ENCODE measurements around the gene TMEM243. TPM values are rescaled to one million over a fixed set of nuclear protein-coding genes. Genes with fewer than 3 reads are reported as not detected.

Gene TMEM243
- total RNA-seq (2016; rRNA removed; fragmentation: Illumina TruSeq; extraction: Trizol) (25.1 and 31.2 TPM in 2 replicates), polyA plus RNA-seq (2011; rRNA removed) (16.8 and 25.1 TPM in 2 replicates), polyA minus RNA-seq (2011; rRNA and poly(A)+ RNA removed; ENCODE audit: low replicate concordance) (12.0 and 41.0 TPM in 2 replicates), Bru-seq, nascent RNA (percentile 79 among the genes with signal in this experiment), BruChase-seq, experiment 1, labeled RNA remaining after a 6-hour chase (percentile 59 among the genes with signal in this experiment), BruChase-seq, experiment 2, labeled RNA remaining after a 2-hour chase (percentile 71 among the genes with signal in this experiment)
- 27.6 and 31.4 TPM in 2 replicates for total RNA-seq (2016; cell fraction: cytosol; rRNA removed; fragmentation: Illumina TruSeq; extraction: Trizol; ENCODE audit: low read depth)
- total RNA-seq (2016; cell fraction: insoluble cytoplasmic fraction; rRNA removed; fragmentation: Illumina TruSeq; extraction: Trizol), result 23.7 and 29.6 TPM in 2 replicates
- 48.4 and 50.6 TPM in 2 replicates for total RNA-seq (2016; cell fraction: membrane; rRNA removed; fragmentation: Illumina TruSeq; extraction: Trizol)
- 34.7 and 36.7 TPM in 2 replicates for total RNA-seq (2016; cell fraction: nucleus; rRNA removed; fragmentation: Illumina TruSeq; extraction: Trizol)
- 13.5 and 14.8 TPM in 2 replicates for polyA plus RNA-seq (2011; cell fraction: cytosol; rRNA removed)
- polyA plus RNA-seq (2011; cell fraction: nucleus; rRNA removed), result 18.5 and 23.0 TPM in 2 replicates
- polyA plus RNA-seq (2012), result 16.1 and 18.1 TPM in 2 replicates
- polyA plus RNA-seq (2016; cell fraction: cytosol; fragmentation: Illumina TruSeq; extraction: Trizol; ENCODE audit: low read depth), result 30.0 and 41.0 TPM in 2 replicates
- polyA plus RNA-seq (2016; cell fraction: insoluble cytoplasmic fraction; fragmentation: Illumina TruSeq; extraction: Trizol; ENCODE audit: low read depth), result 29.9 and 30.3 TPM in 2 replicates
- 49.3 and 51.1 TPM in 2 replicates for polyA plus RNA-seq (2016; cell fraction: membrane; fragmentation: Illumina TruSeq; extraction: Trizol; ENCODE audit: low read depth)
- polyA plus RNA-seq (2016; cell fraction: nucleus; fragmentation: Illumina TruSeq; extraction: Trizol; ENCODE audit: insufficient read depth, low read depth), result 42.4 and 44.5 TPM in 2 replicates
- 3.5 and 7.8 TPM in 2 replicates for polyA minus RNA-seq (2011; cell fraction: cytosol; rRNA and poly(A)+ RNA removed)
- polyA minus RNA-seq (2011; cell fraction: nucleus; rRNA and poly(A)+ RNA removed), result 28.8 and 38.5 TPM in 2 replicates
- long read RNA-seq, experiment 1, transcript TMEM243-201 (4 exons, 1,063 nt), result minor isoform, 6 of 45 reads
- long read RNA-seq, experiment 1, transcript TMEM243-203 (5 exons, 1,273 nt), result major isoform, 29 of 45 reads
- long read RNA-seq, experiment 1, partial matches to known transcripts, result 0 of 45 reads
- long read RNA-seq, experiment 1, other reads (novel, unspliced or antisense), result 10 of 45 reads
- long read RNA-seq, experiment 2, transcript TMEM243-203 (5 exons, 1,273 nt), result major isoform, 18 of 37 reads
- long read RNA-seq, experiment 2, transcript TMEM243-201 (4 exons, 1,063 nt), result minor isoform, 6 of 37 reads
- long read RNA-seq, experiment 2, partial matches to known transcripts, result 2 of 37 reads
- long read RNA-seq, experiment 2, other reads (novel, unspliced or antisense), result 11 of 37 reads

DNA sequence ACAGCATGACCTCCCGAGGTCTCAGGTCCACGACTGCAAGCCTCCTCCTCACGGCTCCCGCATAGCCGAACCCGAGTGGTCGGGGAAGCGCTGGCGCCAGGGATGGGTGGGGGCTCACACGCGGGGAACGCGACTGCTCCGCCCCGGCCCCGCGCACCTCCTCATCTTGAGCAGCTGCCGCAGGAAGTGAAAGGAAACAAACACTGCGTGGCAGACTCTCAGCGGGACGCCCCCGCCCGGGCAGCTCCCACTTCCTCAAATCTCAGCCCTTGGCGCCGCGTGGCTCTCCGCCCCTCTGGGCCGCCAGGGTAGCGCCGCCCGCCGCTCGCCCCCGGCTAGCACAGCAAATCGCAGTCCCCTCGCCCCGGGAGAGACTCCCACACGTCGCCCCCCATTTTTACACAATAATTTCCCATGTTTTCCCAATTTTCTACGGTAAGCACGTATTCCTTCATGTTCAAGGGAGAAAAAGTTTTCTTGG is at the start of gene TMEM243:
TMEM243 (minus strand) TSS at position 188 of the 481 bp plus-strand sequence. CDS start 229 bp downstream, outside the sequence.
- Histone ChIP-seq H4K20me1 (ENCODE audit: insufficient read depth, low read length) (no peaks in the 10 kb centered on the region; the same call in 1 of the 2 replicates), H2AFZ (ENCODE audit: low read length) (no peak within 1 kb of the TSS), H3K4me2 (ENCODE audit: low read depth, low read length) (peak within 1 kb of the TSS; percentile 90), H3K4me1 (ENCODE audit: insufficient read depth, low read length) (peaks cover 41% of the 10 kb centered on the region), H3K4me3 (replicated peaks in 1 of 3; ENCODE audit: insufficient read depth in 1 of 3, low read depth in 2 of 3, low read length in 3 of 3) (peak within 1 kb of the TSS; percentile 82 to 95 (median 89)), H3K9ac (ENCODE audit: insufficient read depth, low read depth, low read length) (peak within 1 kb of the TSS; percentile 79), H3K27ac (ENCODE audit: extremely low read length, insufficient read depth, low read length) (peak within 1 kb of the TSS; percentile 55), H3K79me2 (ENCODE audit: insufficient read depth, low read length) (peaks cover 7% of the 10 kb centered on the region), H3K27me3 (ENCODE audit: control insufficient read depth in 1 of 2, insufficient read depth in 2 of 2, low read length in 2 of 2) (peaks cover 0 to 11% of the 10 kb centered on the region in 2 experiments; a peak in 2 of 5 replicates), H3K36me3 (replicated peaks in 1 of 2; ENCODE audit: control insufficient read depth in 1 of 2, insufficient read depth in 2 of 2, low read length in 2 of 2) (no peaks in the 10 kb centered on the region), H3K9me3 (ENCODE audit: low read length) (no peaks in the 10 kb centered on the region)
- FAIRE-seq, result no peak
- ATAC-seq, result peak; percentile 72
- ChIA-PET POLR2A (interaction anchor here (0.9 to 1.9 kb wide), 4 partner anchors 9 to 67 kb away, joined by 3 to 10 read pairs (median 6); partner anchors contain the start of gene DMTF1), CTCF (ENCODE audit: low intra/inter-chr PET ratio, low total read pairs) (no interaction called here)
- 0% methylated on average over 22 of the region's 41 CpGs for WGBS (ENCODE audit: low lambda C conversion rate)
- DNase-seq (ENCODE audit: low spot score), result peak; percentile 31
- BruUV-seq (replicated peaks), result no TSS peak
- intact Hi-C loops (cut with micrococcal nuclease; ENCODE audit: unreplicated experiment) (loop anchor here (1.0 to 5.0 kb wide), 2 partner anchors 66 to 372 kb away; no protein-coding TSS in a partner anchor), in situ Hi-C loops (cut with HindIII; ENCODE audit: extremely low pct_ligation_motif_present, low pct_unique_long_range_greater_than_20kb) (no loop called here)
- TF ChIP-seq NBN (conservative IDR thresholded peaks at IDR 0.05), result no peak
- TF ChIP-seq PLSCR1 (CRISPR knock-in tag; IDR thresholded peaks at IDR 0.05; ENCODE audit: borderline replicate concordance), result no peak
- TF ChIP-seq HMG20B (CRISPR knock-in tag; conservative IDR thresholded peaks at IDR 0.05), result 0 out of 2 replicates have a peak, but pooled peaks have one; percentile 43
- TF ChIP-seq DMTF1 (CRISPR knock-in tag; IDR thresholded peaks at IDR 0.05), result no peak
- no peak for TF ChIP-seq NONO (IDR thresholded peaks at IDR 0.05)
- no peak for TF ChIP-seq NONO (CRISPR knock-in tag; conservative IDR thresholded peaks at IDR 0.05)
- 0 out of 2 replicates have a peak, but pooled peaks have one; percentile 5 for TF ChIP-seq THAP7 (CRISPR knock-in tag; IDR thresholded peaks at IDR 0.05)
- TF ChIP-seq TEAD2 (CRISPR knock-in tag; IDR thresholded peaks at IDR 0.05), result no peak
- TF ChIP-seq ZBTB3 (CRISPR knock-in tag; IDR thresholded peaks at IDR 0.05; ENCODE audit: borderline replicate concordance, low read depth), result no peak
- no peak for TF ChIP-seq XBP1 (CRISPR knock-in tag; IDR thresholded peaks at IDR 0.05)
- TF ChIP-seq ZMYM4 (CRISPR knock-in tag; IDR thresholded peaks at IDR 0.05), result no peak
- TF ChIP-seq JDP2 (CRISPR knock-in tag; IDR thresholded peaks at IDR 0.05; ENCODE audit: borderline replicate concordance), result no peak
- no peak for TF ChIP-seq ZNF160 (CRISPR knock-in tag; IDR thresholded peaks at IDR 0.05)
- no peak for TF ChIP-seq ZNF17 (CRISPR knock-in tag; IDR thresholded peaks at IDR 0.05)
- no peak for TF ChIP-seq ZNF556 (CRISPR knock-in tag; IDR thresholded peaks at IDR 0.05; ENCODE audit: borderline replicate concordance)
